ENCODE results near the gene SMIM31. TPM values are rescaled to one million over a fixed set of nuclear protein-coding genes. Genes with fewer than 3 reads are reported as not detected.

The SMIM31 gene
- total RNA-seq, 1 experiment from 2014 or later, result not detected

DNA sequence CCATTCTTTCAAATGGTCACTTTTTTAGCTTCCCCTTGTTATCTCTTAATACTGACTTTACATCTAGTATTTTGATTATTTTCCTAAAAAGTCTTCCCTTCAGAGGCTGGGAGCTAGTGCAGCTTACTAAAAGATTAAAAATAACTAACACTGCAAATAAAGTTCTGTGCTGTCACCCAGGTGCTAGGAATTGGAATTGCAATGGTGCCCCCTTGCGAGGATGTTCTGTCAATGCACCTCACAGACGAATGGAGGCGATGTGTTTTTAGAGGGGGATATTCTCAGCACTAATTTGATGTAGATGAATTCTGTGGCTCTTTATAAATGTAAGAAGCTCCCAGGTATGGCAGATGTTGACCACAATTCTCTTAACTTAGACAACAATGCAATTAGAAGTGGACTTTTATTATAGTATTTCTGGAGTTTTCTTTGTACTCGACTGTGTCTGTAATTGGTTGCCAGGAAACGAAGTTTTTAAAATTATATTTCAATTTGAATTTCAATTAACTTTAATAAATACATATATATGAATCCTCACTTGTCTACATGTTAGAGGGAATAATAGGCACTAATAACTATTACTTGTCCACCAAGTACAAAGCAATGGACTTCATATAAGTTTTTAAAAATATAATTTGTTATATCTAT is 22.0 kb upstream of the SMIM31 start:
- no peaks in the 10 kb centered on the region for H4K20me1 ChIP-seq (ENCODE audit: control insufficient read depth, insufficient read depth, insufficient read length)
- no peak overlapping the region for H2AFZ ChIP-seq (ENCODE audit: low read length)
- no peaks in the 10 kb centered on the region for H3K9me3 ChIP-seq (ENCODE audit: control insufficient read depth, low read depth, low read length)
- H4K5ac ChIP-seq (ENCODE audit: insufficient read length, low read depth, low read length), result no peak overlapping the region
- TF ChIP-seq, protein P1, sequence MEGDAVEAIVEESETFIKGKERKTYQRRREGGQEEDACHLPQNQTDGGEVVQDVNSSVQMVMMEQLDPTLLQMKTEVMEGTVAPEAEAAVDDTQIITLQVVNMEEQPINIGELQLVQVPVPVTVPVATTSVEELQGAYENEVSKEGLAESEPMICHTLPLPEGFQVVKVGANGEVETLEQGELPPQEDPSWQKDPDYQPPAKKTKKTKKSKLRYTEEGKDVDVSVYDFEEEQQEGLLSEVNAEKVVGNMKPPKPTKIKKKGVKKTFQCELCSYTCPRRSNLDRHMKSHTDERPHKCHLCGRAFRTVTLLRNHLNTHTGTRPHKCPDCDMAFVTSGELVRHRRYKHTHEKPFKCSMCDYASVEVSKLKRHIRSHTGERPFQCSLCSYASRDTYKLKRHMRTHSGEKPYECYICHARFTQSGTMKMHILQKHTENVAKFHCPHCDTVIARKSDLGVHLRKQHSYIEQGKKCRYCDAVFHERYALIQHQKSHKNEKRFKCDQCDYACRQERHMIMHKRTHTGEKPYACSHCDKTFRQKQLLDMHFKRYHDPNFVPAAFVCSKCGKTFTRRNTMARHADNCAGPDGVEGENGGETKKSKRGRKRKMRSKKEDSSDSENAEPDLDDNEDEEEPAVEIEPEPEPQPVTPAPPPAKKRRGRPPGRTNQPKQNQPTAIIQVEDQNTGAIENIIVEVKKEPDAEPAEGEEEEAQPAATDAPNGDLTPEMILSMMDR (conservative IDR thresholded peaks at IDR 0.05), result peak; percentile 95
- no peak overlapping the region for H2BK5ac ChIP-seq (ENCODE audit: insufficient read length, low read length)
- H3K4me2 ChIP-seq (ENCODE audit: insufficient read depth, insufficient read length, low read length), result no peak overlapping the region
- H2BK120ac ChIP-seq (ENCODE audit: low read depth, low read length, poor library complexity, severe bottlenecking), result no peak overlapping the region
- H3K4ac ChIP-seq (ENCODE audit: low read depth, low read length), result no peak overlapping the region
- Mint-ChIP-seq H3K36me3 (ENCODE audit: insufficient read depth in 1 of 3, low read depth in 3 of 3) (no peaks in the 10 kb centered on the region), H3K27me3 (ENCODE audit: low read depth) (no peaks in the 10 kb centered on the region), H3K4me1 (peaks cover 0 to 2% of the 10 kb centered on the region in 2 experiments; a peak in 1 of 4 replicates), H3K4me3 (no peak overlapping the region), H3K9me3 (no peaks in the 10 kb centered on the region), H3K27ac (no peak overlapping the region)
- peak overlapping the region; percentile 45 for H2BK20ac ChIP-seq (ENCODE audit: low read depth, low read length, poor library complexity, severe bottlenecking)
- H4K91ac ChIP-seq (ENCODE audit: insufficient read length, low read depth, low read length), result no peak overlapping the region
- no peaks in the 10 kb centered on the region for H3K79me2 ChIP-seq (ENCODE audit: insufficient read depth, low read length)
- H2BK15ac ChIP-seq (ENCODE audit: low read depth, low read length), result no peak overlapping the region
- H3K9ac ChIP-seq (ENCODE audit: extremely low read depth, insufficient read length, low read length), result no peak overlapping the region
- no peak overlapping the region for H3K14ac ChIP-seq (ENCODE audit: insufficient read depth, low read length)
- H3K23ac ChIP-seq (ENCODE audit: insufficient read length, low read depth, low read length), result no peak overlapping the region
- H2BK12ac ChIP-seq (ENCODE audit: insufficient read length, low read depth, low read length), result no peak overlapping the region
- H3K18ac ChIP-seq (ENCODE audit: insufficient read length, low read depth, low read length), result no peak overlapping the region
- no peaks in the 10 kb centered on the region for H3K23me2 ChIP-seq (ENCODE audit: insufficient read length, low read depth, low read length, poor library complexity, severe bottlenecking)
- peak; percentile 52 for DNase-seq
- no peak overlapping the region for H3K27ac ChIP-seq (ENCODE audit: insufficient read length, low read depth, low read length)
- H3K79me1 ChIP-seq (ENCODE audit: insufficient read depth, low read depth, low read length, poor library complexity, severe bottlenecking), result no peaks in the 10 kb centered on the region
- H3K27me3 ChIP-seq (ENCODE audit: insufficient read depth, low read length), result no peaks in the 10 kb centered on the region
- no peaks in the 10 kb centered on the region for H3K4me1 ChIP-seq (ENCODE audit: insufficient read depth, low read length)
- no peak overlapping the region for H3K56ac ChIP-seq (ENCODE audit: insufficient read length, low read depth, low read length)
- no peak overlapping the region for H2AK5ac ChIP-seq (ENCODE audit: insufficient read length, low read length)
- H4K8ac ChIP-seq (replicated peaks; ENCODE audit: insufficient read length, low read depth, low read length), result no peak overlapping the region
- no CpG with 5 or more reads among the region's 5 CpGs for WGBS (ENCODE audit: extremely low coverage, insufficient read length, low lambda C conversion rate)
- H3T11ph ChIP-seq (ENCODE audit: low read length), result no peak overlapping the region
